Activated CD4-positive, alpha-beta T cell treated with anti-CD3 and anti-CD28 coated beads, Interleukin-10, Interleukin-2, amounts not matched to agents 100 ng/mL and 50 ng/mL, durations not matched to agents 16 hours and 8 hours (primary cell): ENCODE data around the gene TREML4.

Experiments
- DNase-seq: peaks from one replicate; pipeline ENCODE4 v3.0.0-alpha.2; 2020

TREML4 gene

GRCh38 chr6:41255638-41256246 is 27.6 kb downstream of the TREML4 start:
- no peak for DNase-seq

- DNase-seq = no peak
Observed at GRCh38 chr6:41256383-41256782, 28.2 kb downstream of the TREML4 start.

GRCh38 chr6:41257369-41258195 is 29.4 kb downstream of the TREML4 start:
- no peak for DNase-seq

- no peak for DNase-seq
Observed at GRCh38 chr6:41258196-41258493, 30.0 kb downstream of the TREML4 start.

- no peak for DNase-seq
Observed at GRCh38 chr6:41262401-41262800, 34.3 kb downstream of the TREML4 start.

- DNase-seq = no peak
Observed at GRCh38 chr6:41263267-41263666, 35.1 kb downstream of the TREML4 start.

GRCh38 chr6:41266541-41266940 is 38.4 kb downstream of the TREML4 start:
- no peak for DNase-seq

- DNase-seq = no peak
Observed at GRCh38 chr6:41268478-41268877, 40.3 kb downstream of the TREML4 start.

- no peak for DNase-seq
Observed at GRCh38 chr6:41269166-41269565, 41.0 kb downstream of the TREML4 start.

- no peak for DNase-seq
Observed at GRCh38 chr6:41269716-41270115, 41.6 kb downstream of the TREML4 start.

GRCh38 chr6:41271901-41272395 is 43.8 kb downstream of the TREML4 start:
- peak; percentile 17 for DNase-seq

GRCh38 chr6:41272591-41273240 is 44.6 kb downstream of the TREML4 start:
- DNase-seq = no peak

GRCh38 chr6:41273714-41274113 is 45.6 kb downstream of the TREML4 start:
- DNase-seq = no peak

- DNase-seq = no peak
Observed at GRCh38 chr6:41274256-41274655, 46.1 kb downstream of the TREML4 start.

- no peak for DNase-seq
Observed at GRCh38 chr6:41275489-41275888, 47.3 kb downstream of the TREML4 start.

GRCh38 chr6:41277605-41278004 is 49.5 kb downstream of the TREML4 start:
- DNase-seq = no peak

- peak; percentile 71 for DNase-seq
Observed at GRCh38 chr6:41278699-41279405, 50.7 kb downstream of the TREML4 start.

GRCh38 chr6:41280381-41281057 is 52.4 kb downstream of the TREML4 start:
- DNase-seq = no peak

- DNase-seq = no peak
Observed at GRCh38 chr6:41283600-41283999, 55.5 kb downstream of the TREML4 start.

GRCh38 chr6:41284726-41285125 is 56.6 kb downstream of the TREML4 start:
- no peak for DNase-seq

- no peak for DNase-seq
Observed at GRCh38 chr6:41286544-41287346, 58.6 kb downstream of the TREML4 start, which contains the start of gene TREM1. Gene TREM1 (minus strand): TSS chr6:41286682. CDS start chr6:41286655, 27 bp downstream.
